ENCODE data around the gene GDF10.
A peak's percentile ranks its signal among the peaks of the same experiment; 100 is the strongest.

The GDF10 gene

GRCh38 chr10:47334466-47335295, 34.7 kb downstream of the GDF10 start:
- no peak for DNase-seq (ENCODE audit: low spot score)

- no peak for DNase-seq (ENCODE audit: low spot score)
These were observed 35.9 kb downstream of the GDF10 start for GRCh38 chr10:47335906-47336305.

DNA sequence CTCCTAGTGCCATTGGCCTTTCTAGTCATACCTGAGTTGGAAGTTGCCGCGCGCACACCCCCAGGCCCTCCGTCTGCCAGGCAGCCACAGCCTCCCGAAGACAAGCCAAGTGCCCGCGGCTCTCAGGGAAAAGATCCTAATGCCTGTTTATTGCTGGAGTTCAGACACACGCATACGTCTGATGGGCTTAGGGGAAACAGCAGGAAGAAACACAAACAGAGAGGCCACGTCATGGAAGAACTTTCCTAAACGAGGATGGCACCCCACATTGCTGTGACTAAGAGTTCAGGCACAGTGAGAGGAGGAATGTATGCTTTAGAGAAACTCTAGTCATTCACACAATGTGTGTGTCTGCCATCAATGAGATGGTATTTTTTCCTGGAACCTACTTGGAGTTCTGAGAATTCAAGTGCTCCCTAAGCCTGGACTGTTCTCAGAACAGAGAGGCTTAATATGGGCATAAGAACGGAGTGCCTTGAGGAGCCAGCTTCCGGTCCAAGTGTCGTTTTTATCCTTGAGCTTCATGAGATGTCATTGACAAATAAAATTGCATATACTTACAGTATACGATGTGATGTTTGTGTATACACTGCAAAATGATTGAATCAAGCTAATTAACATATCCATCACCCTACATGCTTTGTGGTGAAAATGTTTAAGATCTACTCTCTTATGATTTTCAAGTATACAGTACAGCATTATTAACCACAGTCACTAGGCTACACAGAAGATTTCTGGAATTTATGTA, 36.6 kb downstream of the GDF10 start:
- DNase-seq (ENCODE audit: low spot score) = no peak

DNA sequence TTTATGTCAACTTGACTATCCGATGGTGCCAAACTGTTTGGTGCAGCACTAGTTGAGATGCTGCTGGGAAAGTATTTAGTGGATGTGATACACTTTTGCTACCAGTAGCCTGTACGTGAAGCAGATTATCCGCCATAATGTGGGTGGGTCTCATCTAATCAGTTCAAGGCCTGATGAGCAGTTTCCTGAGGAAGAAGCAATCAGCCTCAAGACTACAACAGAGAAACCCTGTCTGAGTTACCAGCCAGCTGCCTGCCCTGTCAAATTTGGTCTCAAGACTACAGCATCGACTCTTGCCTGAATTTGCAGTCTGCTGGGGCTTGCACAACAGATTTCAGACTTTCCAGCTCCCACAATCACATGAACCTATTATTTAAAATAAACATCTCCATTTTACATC, 37.3 kb downstream of the GDF10 start:
- no peak for DNase-seq (ENCODE audit: low spot score)

DNA sequence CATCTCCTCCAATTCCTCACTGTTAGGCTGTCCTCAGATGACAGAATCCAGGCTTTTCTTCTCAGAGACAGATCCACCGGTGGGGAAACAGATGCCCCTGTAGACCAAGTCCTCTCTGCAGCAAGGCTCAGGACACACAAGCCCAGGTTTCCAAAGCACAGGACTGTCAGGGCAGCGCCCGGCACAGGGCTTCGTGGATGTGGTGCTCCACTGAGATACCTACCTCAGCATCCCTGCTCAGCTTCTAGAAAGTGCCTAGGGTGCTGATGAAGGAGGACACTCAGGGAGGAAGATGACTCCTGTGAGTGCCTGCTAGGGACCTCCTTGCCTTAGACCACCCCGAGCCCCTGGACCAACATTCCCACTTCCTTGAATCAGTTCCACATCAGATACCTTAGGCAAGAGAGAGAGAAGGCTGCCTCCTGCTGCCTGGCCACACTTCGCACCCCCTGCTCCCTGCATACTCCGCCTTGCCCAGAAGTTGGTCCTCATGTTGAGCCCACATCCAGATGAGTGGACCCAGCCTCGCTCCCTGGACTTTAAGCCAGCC, 39.3 kb downstream of the GDF10 start:
- no peak for DNase-seq (ENCODE audit: low spot score)

GRCh38 chr10:47339759-47340607, 40.0 kb downstream of the GDF10 start:
- no peak for DNase-seq (ENCODE audit: low spot score)

DNA sequence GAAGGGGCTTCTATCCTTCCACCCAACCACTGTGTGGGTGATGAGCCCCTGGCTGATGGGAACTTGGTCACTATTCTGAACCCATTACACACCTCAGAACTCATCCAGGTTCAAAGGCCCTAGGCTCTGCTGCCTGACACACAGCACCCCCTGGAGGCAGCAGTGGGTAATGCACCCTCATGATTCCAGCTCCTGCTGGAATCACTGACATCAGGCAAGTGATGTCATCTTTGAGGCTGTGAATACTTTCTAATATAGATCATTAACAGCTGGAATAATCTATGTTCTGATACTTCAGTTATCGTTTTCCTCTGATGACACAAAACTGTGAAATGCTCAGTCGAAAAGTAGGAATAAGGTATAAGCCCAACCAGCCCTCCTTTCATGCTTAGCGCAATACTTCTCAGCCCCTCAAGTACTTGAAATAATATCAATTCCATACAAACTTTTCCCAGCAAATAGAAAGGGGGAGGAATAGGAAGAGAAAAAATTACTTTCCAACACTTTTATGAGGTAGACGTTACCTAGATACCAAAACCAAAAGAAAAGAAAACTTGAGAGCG, 40.7 kb downstream of the GDF10 start:
- DNase-seq (ENCODE audit: low spot score) = peak; percentile 61

- DNase-seq (ENCODE audit: low spot score) = no peak
These were observed 45.2 kb downstream of the GDF10 start for GRCh38 chr10:47344996-47345870.

GRCh38 chr10:47346581-47347302, 46.7 kb downstream of the GDF10 start:
- DNase-seq (ENCODE audit: low spot score) = no peak

GRCh38 chr10:47347303-47347675, 47.3 kb downstream of the GDF10 start:
- DNase-seq (ENCODE audit: low spot score) = no peak

DNA sequence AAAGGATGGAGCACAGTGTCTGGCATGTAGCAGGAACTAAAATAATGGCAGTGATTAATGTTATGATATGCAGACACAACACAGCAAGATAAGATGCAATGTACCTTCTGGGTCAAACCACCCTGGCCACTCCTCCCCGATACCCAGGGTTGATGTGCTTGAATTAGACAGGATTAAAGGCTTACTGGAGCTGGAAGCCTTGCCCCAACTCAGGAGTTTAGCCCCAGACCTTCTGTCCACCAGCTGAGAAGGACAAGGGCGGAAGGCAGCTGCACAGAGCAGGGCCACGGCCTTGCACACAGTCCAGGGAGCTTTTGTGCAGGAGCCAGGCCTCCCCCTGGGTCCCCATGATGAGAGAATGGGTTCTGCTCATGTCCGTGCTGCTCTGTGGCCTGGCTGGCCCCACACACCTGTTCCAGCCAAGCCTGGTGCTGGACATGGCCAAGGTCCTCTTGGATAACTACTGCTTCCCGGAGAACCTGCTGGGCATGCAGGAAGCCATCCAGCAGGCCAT, 48.2 kb downstream of the GDF10 start, which contains the start of gene RBP3:
TSS of gene RBP3 (plus strand) at position 226 of the 514 bp plus-strand sequence. CDS start at position 348, 122 bp downstream.
- DNase-seq (ENCODE audit: low spot score) = no peak

DNA sequence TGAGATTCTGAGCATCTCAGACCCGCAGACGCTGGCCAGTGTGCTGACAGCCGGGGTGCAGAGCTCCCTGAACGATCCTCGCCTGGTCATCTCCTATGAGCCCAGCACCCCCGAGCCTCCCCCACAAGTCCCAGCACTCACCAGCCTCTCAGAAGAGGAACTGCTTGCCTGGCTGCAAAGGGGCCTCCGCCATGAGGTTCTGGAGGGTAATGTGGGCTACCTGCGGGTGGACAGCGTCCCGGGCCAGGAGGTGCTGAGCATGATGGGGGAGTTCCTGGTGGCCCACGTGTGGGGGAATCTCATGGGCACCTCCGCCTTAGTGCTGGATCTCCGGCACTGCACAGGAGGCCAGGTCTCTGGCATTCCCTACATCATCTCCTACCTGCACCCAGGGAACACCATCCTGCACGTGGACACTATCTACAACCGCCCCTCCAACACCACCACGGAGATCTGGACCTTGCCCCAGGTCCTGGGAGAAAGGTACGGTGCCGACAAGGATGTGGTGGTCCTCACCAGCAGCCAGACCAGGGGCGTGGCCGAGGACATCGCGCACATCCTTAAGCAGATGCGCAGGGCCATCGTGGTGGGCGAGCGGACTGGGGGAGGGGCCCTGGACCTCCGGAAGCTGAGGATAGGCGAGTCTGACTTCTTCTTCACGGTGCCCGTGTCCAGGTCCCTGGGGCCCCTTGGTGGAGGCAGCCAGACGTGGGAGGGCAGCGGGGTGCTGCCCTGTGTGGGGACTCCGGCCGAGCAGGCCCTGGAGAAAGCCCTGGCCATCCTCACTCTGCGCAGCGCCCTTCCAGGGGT, 48.9 kb downstream of the GDF10 start:
- DNase-seq (ENCODE audit: low spot score) = no peak

DNA sequence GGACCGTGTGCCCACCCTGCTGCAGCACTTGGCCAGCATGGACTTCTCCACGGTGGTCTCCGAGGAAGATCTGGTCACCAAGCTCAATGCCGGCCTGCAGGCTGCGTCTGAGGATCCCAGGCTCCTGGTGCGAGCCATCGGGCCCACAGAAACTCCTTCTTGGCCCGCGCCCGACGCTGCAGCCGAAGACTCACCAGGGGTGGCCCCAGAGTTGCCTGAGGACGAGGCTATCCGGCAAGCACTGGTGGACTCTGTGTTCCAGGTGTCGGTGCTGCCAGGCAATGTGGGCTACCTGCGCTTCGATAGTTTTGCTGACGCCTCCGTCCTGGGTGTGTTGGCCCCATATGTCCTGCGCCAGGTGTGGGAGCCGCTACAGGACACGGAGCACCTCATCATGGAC, 49.5 kb downstream of the GDF10 start:
- no peak for DNase-seq (ENCODE audit: low spot score)

- no peak for DNase-seq (ENCODE audit: low spot score)
These were observed 50.0 kb downstream of the GDF10 start for GRCh38 chr10:47349941-47350371.

DNA sequence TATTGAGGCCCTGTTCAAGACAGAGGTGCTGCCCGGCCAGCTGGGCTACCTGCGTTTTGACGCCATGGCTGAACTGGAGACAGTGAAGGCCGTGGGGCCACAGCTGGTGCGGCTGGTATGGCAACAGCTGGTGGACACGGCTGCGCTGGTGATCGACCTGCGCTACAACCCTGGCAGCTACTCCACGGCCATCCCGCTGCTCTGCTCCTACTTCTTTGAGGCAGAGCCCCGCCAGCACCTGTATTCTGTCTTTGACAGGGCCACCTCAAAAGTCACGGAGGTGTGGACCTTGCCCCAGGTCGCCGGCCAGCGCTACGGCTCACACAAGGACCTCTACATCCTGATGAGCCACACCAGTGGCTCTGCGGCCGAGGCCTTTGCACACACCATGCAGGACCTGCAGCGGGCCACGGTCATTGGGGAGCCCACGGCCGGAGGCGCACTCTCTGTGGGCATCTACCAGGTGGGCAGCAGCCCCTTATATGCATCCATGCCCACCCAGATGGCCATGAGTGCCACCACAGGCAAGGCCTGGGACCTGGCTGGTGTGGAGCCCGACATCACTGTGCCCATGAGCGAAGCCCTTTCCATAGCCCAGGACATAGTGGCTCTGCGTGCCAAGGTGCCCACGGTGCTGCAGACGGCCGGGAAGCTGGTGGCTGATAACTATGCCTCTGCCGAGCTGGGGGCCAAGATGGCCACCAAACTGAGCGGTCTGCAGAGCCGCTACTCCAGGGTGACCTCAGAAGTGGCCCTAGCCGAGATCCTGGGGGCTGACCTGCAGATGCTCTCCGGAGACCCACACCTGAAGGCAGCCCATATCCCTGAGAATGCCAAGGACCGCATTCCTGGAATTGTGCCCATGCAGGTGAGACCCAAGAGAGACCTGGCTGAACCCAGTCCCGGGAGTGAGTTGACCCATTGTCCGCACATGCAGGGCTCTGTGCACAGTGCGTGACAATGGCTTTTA, 51.0 kb downstream of the GDF10 start:
- no peak for DNase-seq (ENCODE audit: low spot score)

GRCh38 chr10:47351899-47352815, 52.2 kb downstream of the GDF10 start:
- DNase-seq (ENCODE audit: low spot score) = no peak

DNA sequence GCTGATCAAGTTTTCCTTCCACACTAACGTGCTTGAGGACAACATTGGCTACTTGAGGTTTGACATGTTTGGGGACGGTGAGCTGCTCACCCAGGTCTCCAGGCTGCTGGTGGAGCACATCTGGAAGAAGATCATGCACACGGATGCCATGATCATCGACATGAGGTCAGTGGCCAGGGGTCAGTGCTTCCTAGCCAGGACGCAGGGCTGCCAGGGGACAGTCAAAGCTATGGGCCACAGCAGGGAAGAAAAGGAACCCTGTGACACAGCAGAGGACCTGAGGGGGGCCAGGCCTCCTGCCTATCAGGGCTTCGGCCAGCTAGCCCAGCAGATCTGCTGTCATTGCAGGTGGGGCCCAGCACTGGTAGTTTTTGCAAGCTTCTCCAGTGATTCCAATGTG, 53.4 kb downstream of the GDF10 start:
- no peak for DNase-seq (ENCODE audit: low spot score)

Data from CD4-positive, alpha-beta T cell treated with Interleukin-15 for 4 hours (primary cell).